ENCODE measurements around the gene ETF1. TPM values are rescaled to one million over a fixed set of nuclear protein-coding genes. Genes with fewer than 3 reads are reported as not detected.
A peak's percentile ranks its signal among the peaks of the same experiment; 100 is the strongest.

Gene ETF1
- total and polyA plus RNA-seq, 9 of the 15 experiments (the other 6 are each of a cell fraction or from before 2014, with no cell fraction given) = 53.7 to 209 (median 164) TPM

DNA sequence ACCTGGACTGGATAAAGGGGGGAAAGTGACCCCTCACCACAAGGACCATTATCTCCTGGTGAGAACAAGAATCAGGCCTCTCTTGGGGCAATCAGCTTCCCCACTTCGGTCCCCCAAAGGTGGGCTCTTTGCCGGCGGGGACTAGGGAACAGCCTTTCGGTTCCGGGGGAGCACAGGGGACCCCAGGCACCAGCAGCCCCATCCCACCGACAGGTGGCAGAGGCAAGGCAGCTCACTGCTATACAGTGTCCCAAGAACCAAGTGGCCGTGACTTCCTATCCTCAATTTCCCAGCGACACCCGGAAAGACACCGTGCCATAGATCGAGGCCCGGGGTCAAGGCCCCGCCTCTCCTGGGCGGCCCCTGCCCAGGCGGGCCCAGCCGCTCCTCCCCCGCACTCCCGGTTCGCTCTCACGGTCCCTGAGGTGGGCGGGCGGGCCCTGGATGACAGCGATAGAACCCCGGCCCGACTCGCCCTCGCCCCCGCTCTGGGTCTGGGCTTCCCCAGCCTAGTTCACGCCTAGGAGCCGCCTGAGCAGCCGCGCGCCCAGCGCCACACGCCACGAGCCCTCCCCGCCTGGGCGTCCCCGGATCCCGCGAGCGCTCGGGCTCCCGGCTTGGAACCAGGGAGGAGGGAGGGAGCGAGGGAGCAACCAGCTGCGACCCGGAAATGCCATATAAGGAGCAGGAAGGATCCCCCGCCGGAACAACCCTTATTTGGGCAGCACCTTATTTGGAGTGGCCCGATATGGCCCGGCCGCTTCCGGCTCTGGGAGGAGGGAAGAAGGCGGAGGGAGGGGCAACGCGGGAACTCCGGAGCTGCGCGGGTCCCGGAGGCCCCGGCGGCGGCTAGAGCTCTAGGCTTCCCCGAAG lies 78.4 kb downstream of the ETF1 start (continued):
- TF ChIP-seq FUS (optimal IDR thresholded peaks at IDR 0.05; ENCODE audit: low read depth, low read length) = peak; percentile 2
- TF ChIP-seq, protein P1, sequence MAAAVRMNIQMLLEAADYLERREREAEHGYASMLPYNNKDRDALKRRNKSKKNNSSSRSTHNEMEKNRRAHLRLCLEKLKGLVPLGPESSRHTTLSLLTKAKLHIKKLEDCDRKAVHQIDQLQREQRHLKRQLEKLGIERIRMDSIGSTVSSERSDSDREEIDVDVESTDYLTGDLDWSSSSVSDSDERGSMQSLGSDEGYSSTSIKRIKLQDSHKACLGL (CRISPR knock-in tag; IDR thresholded peaks at IDR 0.05; ENCODE audit: borderline replicate concordance, poor library complexity, severe bottlenecking) = no peak
- TF ChIP-seq PHB2 (IDR thresholded peaks at IDR 0.05; ENCODE audit: low read depth) = no peak
- TF ChIP-seq, protein P2, sequence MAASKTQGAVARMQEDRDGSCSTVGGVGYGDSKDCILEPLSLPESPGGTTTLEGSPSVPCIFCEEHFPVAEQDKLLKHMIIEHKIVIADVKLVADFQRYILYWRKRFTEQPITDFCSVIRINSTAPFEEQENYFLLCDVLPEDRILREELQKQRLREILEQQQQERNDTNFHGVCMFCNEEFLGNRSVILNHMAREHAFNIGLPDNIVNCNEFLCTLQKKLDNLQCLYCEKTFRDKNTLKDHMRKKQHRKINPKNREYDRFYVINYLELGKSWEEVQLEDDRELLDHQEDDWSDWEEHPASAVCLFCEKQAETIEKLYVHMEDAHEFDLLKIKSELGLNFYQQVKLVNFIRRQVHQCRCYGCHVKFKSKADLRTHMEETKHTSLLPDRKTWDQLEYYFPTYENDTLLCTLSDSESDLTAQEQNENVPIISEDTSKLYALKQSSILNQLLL (CRISPR knock-in tag; IDR thresholded peaks at IDR 0.05; ENCODE audit: borderline replicate concordance) = no peak
- TF ChIP-seq, protein P3, sequence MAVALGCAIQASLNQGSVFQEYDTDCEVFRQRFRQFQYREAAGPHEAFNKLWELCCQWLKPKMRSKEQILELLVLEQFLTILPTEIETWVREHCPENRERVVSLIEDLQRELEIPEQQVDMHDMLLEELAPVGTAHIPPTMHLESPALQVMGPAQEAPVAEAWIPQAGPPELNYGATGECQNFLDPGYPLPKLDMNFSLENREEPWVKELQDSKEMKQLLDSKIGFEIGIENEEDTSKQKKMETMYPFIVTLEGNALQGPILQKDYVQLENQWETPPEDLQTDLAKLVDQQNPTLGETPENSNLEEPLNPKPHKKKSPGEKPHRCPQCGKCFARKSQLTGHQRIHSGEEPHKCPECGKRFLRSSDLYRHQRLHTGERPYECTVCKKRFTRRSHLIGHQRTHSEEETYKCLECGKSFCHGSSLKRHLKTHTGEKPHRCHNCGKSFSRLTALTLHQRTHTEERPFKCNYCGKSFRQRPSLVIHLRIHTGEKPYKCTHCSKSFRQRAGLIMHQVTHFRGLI (CRISPR knock-in tag; IDR thresholded peaks at IDR 0.05) = no peak
- TF ChIP-seq, protein P4, sequence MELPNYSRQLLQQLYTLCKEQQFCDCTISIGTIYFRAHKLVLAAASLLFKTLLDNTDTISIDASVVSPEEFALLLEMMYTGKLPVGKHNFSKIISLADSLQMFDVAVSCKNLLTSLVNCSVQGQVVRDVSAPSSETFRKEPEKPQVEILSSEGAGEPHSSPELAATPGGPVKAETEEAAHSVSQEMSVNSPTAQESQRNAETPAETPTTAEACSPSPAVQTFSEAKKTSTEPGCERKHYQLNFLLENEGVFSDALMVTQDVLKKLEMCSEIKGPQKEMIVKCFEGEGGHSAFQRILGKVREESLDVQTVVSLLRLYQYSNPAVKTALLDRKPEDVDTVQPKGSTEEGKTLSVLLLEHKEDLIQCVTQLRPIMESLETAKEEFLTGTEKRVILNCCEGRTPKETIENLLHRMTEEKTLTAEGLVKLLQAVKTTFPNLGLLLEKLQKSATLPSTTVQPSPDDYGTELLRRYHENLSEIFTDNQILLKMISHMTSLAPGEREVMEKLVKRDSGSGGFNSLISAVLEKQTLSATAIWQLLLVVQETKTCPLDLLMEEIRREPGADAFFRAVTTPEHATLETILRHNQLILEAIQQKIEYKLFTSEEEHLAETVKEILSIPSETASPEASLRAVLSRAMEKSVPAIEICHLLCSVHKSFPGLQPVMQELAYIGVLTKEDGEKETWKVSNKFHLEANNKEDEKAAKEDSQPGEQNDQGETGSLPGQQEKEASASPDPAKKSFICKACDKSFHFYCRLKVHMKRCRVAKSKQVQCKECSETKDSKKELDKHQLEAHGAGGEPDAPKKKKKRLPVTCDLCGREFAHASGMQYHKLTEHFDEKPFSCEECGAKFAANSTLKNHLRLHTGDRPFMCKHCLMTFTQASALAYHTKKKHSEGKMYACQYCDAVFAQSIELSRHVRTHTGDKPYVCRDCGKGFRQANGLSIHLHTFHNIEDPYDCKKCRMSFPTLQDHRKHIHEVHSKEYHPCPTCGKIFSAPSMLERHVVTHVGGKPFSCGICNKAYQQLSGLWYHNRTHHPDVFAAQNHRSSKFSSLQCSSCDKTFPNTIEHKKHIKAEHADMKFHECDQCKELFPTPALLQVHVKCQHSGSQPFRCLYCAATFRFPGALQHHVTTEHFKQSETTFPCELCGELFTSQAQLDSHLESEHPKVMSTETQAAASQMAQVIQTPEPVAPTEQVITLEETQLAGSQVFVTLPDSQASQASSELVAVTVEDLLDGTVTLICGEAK (IDR thresholded peaks at IDR 0.05) = peak; percentile 53; the same call in 1 of the 2 replicates
- TF ChIP-seq, protein P4 (CRISPR knock-in tag; IDR thresholded peaks at IDR 0.05) = no peak
- no peak for TF ChIP-seq ADNP (tag; IDR thresholded peaks at IDR 0.05)
- no peak for TF ChIP-seq STAG1 (CRISPR knock-in tag; IDR thresholded peaks at IDR 0.05; ENCODE audit: borderline replicate concordance)
- TF ChIP-seq RUNX1 (IDR thresholded peaks at IDR 0.05; ENCODE audit: low read depth) = no peak
- TF ChIP-seq SIN3A (IDR thresholded peaks at IDR 0.05; ENCODE audit: borderline replicate concordance in 2 of 2, control insufficient read depth in 1 of 2, low read depth in 2 of 2, low read length in 2 of 2) = peak in 1 of 2 experiments; percentile 87; a peak in 2 of 4 replicates
- no peak for TF ChIP-seq ZNF224 (CRISPR knock-in tag; IDR thresholded peaks at IDR 0.05)
